MM.1S (cell line): ENCODE measurements around the gene SPC25.

Source experiments
- DNase-seq: peaks from one replicate; pipeline ENCODE4 v3.0.0-alpha.2; 2015
- H2AFZ ChIP-seq: fragments of 300-600 bp; sonication (generic); 2 replicates; pipeline ENCODE4 v1.6.0; 2016; ENCODE audit warnings: antibody characterized with exemption, low read length
- H3F3A ChIP-seq: fragments of 300-600 bp; sonication (generic); 2 replicates; pipeline ENCODE4 v1.6.1; 2016; ENCODE audit warnings: mild to moderate bottlenecking, antibody characterized with exemption, low read length, moderate library complexity, mixed read lengths; ENCODE audit not compliant: insufficient read depth
- H3K27ac ChIP-seq: fragments of 300-600 bp; sonication (generic); 2 replicates; pipeline ENCODE4 v1.5.1; 2016; ENCODE audit warnings: mild to moderate bottlenecking, low read length
- H3K27me3 ChIP-seq: fragments of 300-600 bp; sonication (generic); replicated peaks from 2 replicates; pipeline ENCODE4 v1.6.0; 2016; ENCODE audit warnings: low read length; ENCODE audit not compliant: insufficient read depth
- H3K36me3 ChIP-seq: fragments of 300-600 bp; sonication (generic); replicated peaks from 2 replicates; pipeline ENCODE4 v1.6.1; 2016; ENCODE audit warnings: mild to moderate bottlenecking, low read length, mixed read lengths; ENCODE audit not compliant: insufficient read depth
- H3K4me1 ChIP-seq: fragments of 300-600 bp; sonication (generic); 2 replicates; pipeline ENCODE4 v1.6.1; 2016; ENCODE audit warnings: low read length, mixed read lengths
- H3K4me2 ChIP-seq: fragments of 300-600 bp; sonication (generic); 2 replicates; pipeline ENCODE4 v1.6.0; 2016; ENCODE audit warnings: low read depth, low read length
- H3K4me3 ChIP-seq: fragments of 300-600 bp; sonication (generic); 2 replicates; pipeline ENCODE4 v1.5.1; 2016; ENCODE audit warnings: low read length, mixed read lengths
- H3K79me2 ChIP-seq: fragments of 300-600 bp; sonication (generic); 2 replicates; pipeline ENCODE4 v1.6.1; 2016; ENCODE audit warnings: mixed run types, low read length, mixed read lengths
- H3K9ac ChIP-seq: fragments of 300-600 bp; sonication (generic); 2 replicates; pipeline ENCODE4 v1.6.1; 2016; ENCODE audit warnings: low read length, mixed read lengths
- H3K9me2 ChIP-seq: fragments of 300-600 bp; sonication (generic); replicated peaks from 2 replicates; pipeline ENCODE4 v1.6.1; 2016; ENCODE audit warnings: mild to moderate bottlenecking, low read length, mixed read lengths; ENCODE audit not compliant: insufficient read depth
- H3K9me3 ChIP-seq: fragments of 300-600 bp; sonication (generic); replicated peaks from 2 replicates; pipeline ENCODE4 v1.6.1; 2016; ENCODE audit warnings: mild to moderate bottlenecking, low read length, mixed read lengths; ENCODE audit not compliant: insufficient read depth
- H4K20me1 ChIP-seq: fragments of 300-600 bp; sonication (generic); 2 replicates; pipeline ENCODE4 v1.6.1; 2016; ENCODE audit warnings: mild to moderate bottlenecking, low read length, moderate library complexity, mixed read lengths; ENCODE audit not compliant: insufficient read depth
- EZH2 ChIP-seq: fragments of 300-600 bp; sonication (generic); optimal IDR thresholded peaks from 2 replicates; pipeline ENCODE3; 2017; ENCODE audit warnings: low read depth, mild to moderate bottlenecking, antibody characterized with exemption, low read length, mixed read lengths
- EZH2phosphoT487 ChIP-seq: fragments of 300-600 bp; sonication (generic); IDR thresholded peaks from 2 replicates; pipeline ENCODE4 v1.6.1; 2018; ENCODE audit warnings: antibody characterized with exemption, low read length
- TF ChIP-seq, protein P1 (sequence below): fragments of 300-600 bp; sonication (generic); IDR thresholded peaks from 2 replicates; pipeline ENCODE4 v1.5.1; 2016; ENCODE audit warnings: antibody characterized with exemption, low read length, mixed read lengths

The SPC25 gene

DNA sequence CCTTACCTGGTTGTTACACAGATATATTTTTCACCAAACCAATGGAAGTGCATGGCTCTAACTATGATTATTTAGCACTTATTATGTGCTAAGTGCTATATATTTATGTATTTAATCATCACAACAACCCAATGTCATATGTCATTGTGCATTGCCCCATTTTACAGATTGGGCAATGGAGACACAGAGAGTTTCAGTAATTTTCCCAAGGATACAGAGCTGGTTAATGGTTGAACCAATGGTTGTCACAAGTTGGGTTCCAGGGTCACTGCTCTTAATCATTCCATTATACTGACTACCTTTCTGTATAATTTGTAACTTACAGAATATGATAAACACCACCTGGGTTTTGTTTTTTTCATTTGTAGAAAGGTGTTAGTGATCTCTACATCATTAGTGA is 58.6 kb downstream of the SPC25 start:
- H3K27me3 ChIP-seq = no peaks in the 10 kb centered on the region
- no peak overlapping the region for H3K4me3 ChIP-seq
- no peak overlapping the region for H3K27ac ChIP-seq
- H3K36me3 ChIP-seq = no peaks in the 10 kb centered on the region
- H3K4me1 ChIP-seq = no peaks in the 10 kb centered on the region
- no peak for DNase-seq
- H3F3A ChIP-seq = no peaks in the 10 kb centered on the region
- H3K79me2 ChIP-seq = no peaks in the 10 kb centered on the region
- no peak for TF ChIP-seq EZH2phosphoT487
- no peak for TF ChIP-seq EZH2
- TF ChIP-seq, protein P1, sequence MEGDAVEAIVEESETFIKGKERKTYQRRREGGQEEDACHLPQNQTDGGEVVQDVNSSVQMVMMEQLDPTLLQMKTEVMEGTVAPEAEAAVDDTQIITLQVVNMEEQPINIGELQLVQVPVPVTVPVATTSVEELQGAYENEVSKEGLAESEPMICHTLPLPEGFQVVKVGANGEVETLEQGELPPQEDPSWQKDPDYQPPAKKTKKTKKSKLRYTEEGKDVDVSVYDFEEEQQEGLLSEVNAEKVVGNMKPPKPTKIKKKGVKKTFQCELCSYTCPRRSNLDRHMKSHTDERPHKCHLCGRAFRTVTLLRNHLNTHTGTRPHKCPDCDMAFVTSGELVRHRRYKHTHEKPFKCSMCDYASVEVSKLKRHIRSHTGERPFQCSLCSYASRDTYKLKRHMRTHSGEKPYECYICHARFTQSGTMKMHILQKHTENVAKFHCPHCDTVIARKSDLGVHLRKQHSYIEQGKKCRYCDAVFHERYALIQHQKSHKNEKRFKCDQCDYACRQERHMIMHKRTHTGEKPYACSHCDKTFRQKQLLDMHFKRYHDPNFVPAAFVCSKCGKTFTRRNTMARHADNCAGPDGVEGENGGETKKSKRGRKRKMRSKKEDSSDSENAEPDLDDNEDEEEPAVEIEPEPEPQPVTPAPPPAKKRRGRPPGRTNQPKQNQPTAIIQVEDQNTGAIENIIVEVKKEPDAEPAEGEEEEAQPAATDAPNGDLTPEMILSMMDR = no peak
- no peaks in the 10 kb centered on the region for H4K20me1 ChIP-seq
- H3K9ac ChIP-seq = no peak overlapping the region
- H3K9me2 ChIP-seq = no peaks in the 10 kb centered on the region
- H2AFZ ChIP-seq = no peak overlapping the region
- H3K4me2 ChIP-seq = no peak overlapping the region
- no peaks in the 10 kb centered on the region for H3K9me3 ChIP-seq

DNA sequence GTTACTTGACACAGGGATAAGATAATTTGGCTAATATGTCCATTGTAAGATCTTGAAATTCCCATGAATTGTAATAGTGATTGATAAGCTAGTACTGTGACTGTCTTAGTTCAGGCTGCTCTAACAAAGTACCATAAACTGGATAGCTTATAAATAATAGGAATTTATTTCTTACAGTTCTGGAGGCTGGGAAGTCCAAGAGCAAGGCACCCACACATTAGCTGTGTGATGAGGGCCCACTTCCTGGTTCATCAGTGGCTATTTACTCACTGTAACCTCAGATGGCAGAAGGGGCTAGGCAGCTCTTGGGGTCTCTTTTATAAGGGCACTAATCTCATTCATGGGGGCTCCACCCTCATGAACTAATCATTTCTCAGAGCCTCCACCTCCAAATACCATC is 59.3 kb downstream of the SPC25 start:
- DNase-seq = no peak
- Histone ChIP-seq H3K9me3 (no peaks in the 10 kb centered on the region), H3K27ac (no peak overlapping the region), H3K27me3 (no peaks in the 10 kb centered on the region), H3K4me1 (no peaks in the 10 kb centered on the region), H3K9ac (no peak overlapping the region), H3K79me2 (no peaks in the 10 kb centered on the region), H3K9me2 (no peaks in the 10 kb centered on the region), H3K4me3 (no peak overlapping the region), H2AFZ (no peak overlapping the region), H3K4me2 (no peak overlapping the region), H3K36me3 (no peaks in the 10 kb centered on the region), H4K20me1 (no peaks in the 10 kb centered on the region), H3F3A (no peaks in the 10 kb centered on the region)
- TF ChIP-seq, protein P1 = no peak
- TF ChIP-seq EZH2 = no peak

DNA sequence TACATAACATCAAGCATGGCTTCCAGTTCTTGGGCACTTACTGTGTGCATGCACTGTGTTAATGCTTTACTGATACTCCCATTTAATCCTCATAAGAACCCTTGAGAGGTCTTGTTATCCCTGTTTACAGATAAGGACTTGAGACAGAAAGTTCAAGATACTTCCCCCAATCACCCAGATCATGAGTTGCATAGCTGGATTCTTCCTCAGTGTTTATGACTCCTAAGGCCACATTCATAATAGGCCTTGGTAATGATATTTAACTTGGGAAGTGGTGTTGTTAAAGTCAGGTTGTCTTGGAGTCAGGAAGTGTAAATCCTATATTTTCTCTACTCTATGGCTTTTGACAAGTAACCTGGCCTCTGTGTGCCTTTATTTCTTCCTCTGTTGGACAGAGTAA is 65.1 kb downstream of the SPC25 start:
- H3K27ac ChIP-seq = no peak overlapping the region
- no peaks in the 10 kb centered on the region for H3K36me3 ChIP-seq
- TF ChIP-seq, protein P1 = no peak
- TF ChIP-seq EZH2phosphoT487 = no peak
- no peak for TF ChIP-seq EZH2
- no peak overlapping the region for H2AFZ ChIP-seq
- DNase-seq = no peak
- H3K27me3 ChIP-seq = no peaks in the 10 kb centered on the region
- no peak overlapping the region for H3K4me2 ChIP-seq
- H3K4me3 ChIP-seq = no peak overlapping the region
- no peaks in the 10 kb centered on the region for H4K20me1 ChIP-seq
- H3K4me1 ChIP-seq = no peaks in the 10 kb centered on the region
- no peaks in the 10 kb centered on the region for H3K9me3 ChIP-seq
- H3K79me2 ChIP-seq = no peaks in the 10 kb centered on the region
- H3F3A ChIP-seq = no peaks in the 10 kb centered on the region
- no peaks in the 10 kb centered on the region for H3K9me2 ChIP-seq
- H3K9ac ChIP-seq = no peak overlapping the region
